ENCODE measurements around the gene VTI1A. TPM values are rescaled to one million over a fixed set of nuclear protein-coding genes. Genes with fewer than 3 reads are reported as not detected.

VTI1A gene
- total and polyA plus RNA-seq, 2 experiments from 2014 or later: 26.8 to 31.0 TPM

- no peak for TF ChIP-seq ZNF462 (CRISPR knock-in tag; IDR thresholded peaks at IDR 0.05)
Measured at GRCh38 chr10:112801748-112802147, 354.7 kb downstream of the VTI1A start (continued).

- Mint-ChIP-seq H3K36me3 (ENCODE audit: low read depth) (peaks cover 7% of the 10 kb centered on the region), H3K4me1 (peaks cover 35% of the 10 kb centered on the region), H3K27me3 (ENCODE audit: insufficient read depth, low read depth, poor library complexity) (peaks cover 16% of the 10 kb centered on the region), H3K9me3 (no peaks in the 10 kb centered on the region), H3K27ac (no peak overlapping the region), H3K4me3 (no peak overlapping the region)
- H3K4me2 ChIP-seq: no peak overlapping the region
- no peaks in the 10 kb centered on the region for H3K36me3 ChIP-seq (ENCODE audit: insufficient read depth)
- H4K20me1 ChIP-seq (replicated peaks; ENCODE audit: insufficient read depth): no peaks in the 10 kb centered on the region
- no peak overlapping the region for H3K27ac ChIP-seq (ENCODE audit: low read depth)
- no peaks in the 10 kb centered on the region for H3K79me2 ChIP-seq (replicated peaks; ENCODE audit: insufficient read depth)
- H3K9me2 ChIP-seq (ENCODE audit: insufficient read depth): no peaks in the 10 kb centered on the region
- peaks cover 21% of the 10 kb centered on the region for H3K4me1 ChIP-seq (ENCODE audit: insufficient read depth)
- H2AFZ ChIP-seq: no peak overlapping the region
- H3K4me3 ChIP-seq: no peak overlapping the region
- DNase-seq (ENCODE audit: low spot score) (no peak), ATAC-seq (no peak)
- no peaks in the 10 kb centered on the region for H3F3A ChIP-seq (replicated peaks; ENCODE audit: low read depth)
- no peaks in the 10 kb centered on the region for H3K27me3 ChIP-seq (ENCODE audit: insufficient read depth)
- TF ChIP-seq JUNB (IDR thresholded peaks at IDR 0.05; ENCODE audit: unreplicated experiment) (no peak), STAT1 (IDR thresholded peaks at IDR 0.05; ENCODE audit: unreplicated experiment) (no peak), NANOG (IDR thresholded peaks at IDR 0.05; ENCODE audit: borderline replicate concordance) (no peak), POLR2AphosphoS5 (IDR thresholded peaks at IDR 0.05; ENCODE audit: low read depth) (no peak), ZNF331 (CRISPR knock-in tag; IDR thresholded peaks at IDR 0.05; ENCODE audit: low read depth) (no peak), ZNF462 (CRISPR knock-in tag; IDR thresholded peaks at IDR 0.05) (no peak)
Measured at GRCh38 chr10:112802411-112803022, 355.5 kb downstream of the VTI1A start.
